BE2C (cell line): ENCODE measurements around the gene HLA-B.

Source experiments
- DNase-seq: peaks from one replicate; pipeline ENCODE4 v3.0.0-alpha.2; 2020
- H3K27me3 ChIP-seq: fragments of 250-450 bp; sonication (Bioruptor Pico); 2 replicates; pipeline ENCODE4 v1.5.1; 2020; ENCODE audit warnings: mild to moderate bottlenecking
- H3K36me3 ChIP-seq: fragments of 250-450 bp; sonication (Bioruptor Pico); 2 replicates; pipeline ENCODE4 v1.5.1; 2020; ENCODE audit warnings: mild to moderate bottlenecking
- H3K4me1 ChIP-seq: fragments of 250-450 bp; sonication (Bioruptor Pico); 2 replicates; pipeline ENCODE4 v1.5.1; 2020
- H3K4me3 ChIP-seq: 2 replicates; pipeline ENCODE4 v1.5.1; 2011; ENCODE audit warnings: low read depth, low read length
- H3K9me3 ChIP-seq: fragments of 250-450 bp; sonication (Bioruptor Pico); 2 replicates; pipeline ENCODE4 v1.5.1; 2020
- CTCF ChIP-seq: IDR thresholded peaks from 2 replicates; pipeline ENCODE4 v1.5.1; 2012; ENCODE audit warnings: mild to moderate bottlenecking, low read depth, low read length

Gene HLA-B

GRCh38 chr6:31383149-31383548 is 26.2 kb upstream of the HLA-B start:
- Histone ChIP-seq H3K27me3 (peaks cover 57% of the 10 kb centered on the region), H3K9me3 (no peaks in the 10 kb centered on the region), H3K4me1 (no peaks in the 10 kb centered on the region), H3K4me3 (no peak overlapping the region), H3K36me3 (no peaks in the 10 kb centered on the region)
- DNase-seq: no peak
- TF ChIP-seq CTCF: no peak

- no peak for DNase-seq
These were observed 24.7 kb upstream of the HLA-B start for GRCh38 chr6:31381666-31382065.

GRCh38 chr6:31379850-31380249 is 22.9 kb upstream of the HLA-B start:
- Histone ChIP-seq H3K4me1 (no peaks in the 10 kb centered on the region), H3K4me3 (no peak overlapping the region), H3K9me3 (no peaks in the 10 kb centered on the region; the same call in 1 of the 2 replicates), H3K36me3 (no peaks in the 10 kb centered on the region), H3K27me3 (peaks cover 54% of the 10 kb centered on the region)
- TF ChIP-seq CTCF: no peak
- no peak for DNase-seq

More at GRCh38 chr6:31381666-31382065, 24.7 kb upstream of the HLA-B start:
- TF ChIP-seq CTCF: no peak
- H3K27me3 ChIP-seq: peaks cover 64% of the 10 kb centered on the region
- no peaks in the 10 kb centered on the region for H3K4me1 ChIP-seq
- H3K36me3 ChIP-seq: no peaks in the 10 kb centered on the region
- H3K9me3 ChIP-seq: no peaks in the 10 kb centered on the region; the same call in 1 of the 2 replicates
- H3K4me3 ChIP-seq: no peak overlapping the region

GRCh38 chr6:31378721-31379103 is 21.7 kb upstream of the HLA-B start:
- no peak for TF ChIP-seq CTCF
- Histone ChIP-seq H3K4me3 (no peak overlapping the region), H3K36me3 (no peaks in the 10 kb centered on the region), H3K4me1 (no peaks in the 10 kb centered on the region), H3K27me3 (peaks cover 48% of the 10 kb centered on the region), H3K9me3 (no peaks in the 10 kb centered on the region; the same call in 1 of the 2 replicates)
- DNase-seq: no peak

- no peak for TF ChIP-seq CTCF
- no peak for DNase-seq
- Histone ChIP-seq H3K27me3 (peaks cover 45% of the 10 kb centered on the region), H3K4me1 (no peaks in the 10 kb centered on the region), H3K36me3 (no peaks in the 10 kb centered on the region), H3K9me3 (no peaks in the 10 kb centered on the region; the same call in 1 of the 2 replicates), H3K4me3 (no peak overlapping the region)
These were observed 21.2 kb upstream of the HLA-B start for GRCh38 chr6:31378062-31378720.

- TF ChIP-seq CTCF: no peak
- Histone ChIP-seq H3K4me1 (no peaks in the 10 kb centered on the region), H3K36me3 (no peaks in the 10 kb centered on the region), H3K4me3 (no peak overlapping the region), H3K27me3 (peaks cover 47% of the 10 kb centered on the region), H3K9me3 (no peaks in the 10 kb centered on the region; the same call in 1 of the 2 replicates)
- DNase-seq: no peak
These were observed 20.1 kb upstream of the HLA-B start for GRCh38 chr6:31377029-31377428.
